HUDEP-2 (cell line): ENCODE measurements around the gene GRIA3.
A peak's percentile ranks its signal among the peaks of the same experiment; 100 is the strongest.
"Not testable (repeated sequence)": the region's sequence is repeated elsewhere in the genome, so short reads cannot be mapped to it uniquely, and the experiment has no call there.

ENCODE experiments used
- DNase-seq, 76 experiments: peaks; one replicate each; lab custom pipeline; 2025; ENCODE audit not compliant: unreplicated experiment in 76 of 76; lab: John Stamatoyannopoulos, UW

GRIA3 gene

DNA sequence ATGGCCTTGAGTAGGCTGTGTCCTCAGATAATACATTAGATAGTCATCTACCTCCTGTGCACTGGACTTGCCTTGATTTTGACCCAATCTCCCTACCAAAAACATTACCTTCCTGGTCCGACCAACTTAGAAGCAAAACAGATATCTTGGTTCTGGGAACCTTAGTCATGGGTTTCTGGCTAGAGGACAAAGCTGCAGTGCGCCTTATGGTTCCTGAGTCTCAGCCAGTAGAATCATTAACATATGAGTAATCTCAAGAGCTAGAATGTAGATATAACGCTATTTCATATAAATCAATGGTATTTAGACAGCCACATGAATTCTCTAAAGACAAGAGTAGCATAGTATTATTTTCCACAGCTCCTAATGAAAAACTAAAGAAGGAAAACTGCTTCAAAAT, 83.1 kb downstream of the GRIA3 start:
- no peak for DNase-seq

DNA sequence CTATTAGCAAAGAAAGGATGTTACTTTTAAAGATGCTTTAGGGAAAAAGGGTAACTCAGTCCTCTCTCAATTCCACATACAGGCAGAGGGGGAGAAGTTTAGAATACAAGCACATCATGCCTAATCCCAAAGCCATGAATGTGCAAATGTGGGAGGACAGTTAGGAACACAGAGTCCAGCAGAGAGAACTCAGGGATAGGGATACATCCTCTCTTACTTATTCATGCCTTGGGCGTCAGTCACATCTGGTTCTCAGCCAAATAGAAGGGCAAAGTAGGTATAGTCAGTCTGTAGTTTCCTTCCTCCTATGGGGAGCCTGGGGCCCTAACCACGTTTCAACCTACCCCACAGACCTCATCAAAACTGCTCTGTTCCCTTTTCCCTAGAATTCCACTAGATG, 87.8 kb downstream of the GRIA3 start:
- DNase-seq = no peak

DNA sequence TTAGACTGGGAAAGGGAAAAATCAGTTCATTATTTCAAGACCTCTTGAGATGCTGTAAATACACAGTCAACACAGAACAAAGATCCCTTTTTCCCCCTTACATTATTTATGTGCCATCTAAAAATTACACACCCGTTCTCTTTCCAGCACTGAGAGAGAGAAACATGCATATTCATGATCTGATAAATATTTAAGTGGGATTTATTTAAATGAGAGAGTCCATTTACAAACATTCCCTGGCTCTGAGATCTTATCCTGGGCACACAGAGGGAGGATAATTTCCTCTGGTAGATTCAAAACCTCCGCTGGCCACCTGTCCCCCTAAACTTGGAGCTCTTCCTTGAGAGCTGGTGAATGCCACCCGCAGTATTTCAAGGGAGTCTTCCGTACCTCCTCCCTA, 88.6 kb downstream of the GRIA3 start:
- DNase-seq = no peak

DNA sequence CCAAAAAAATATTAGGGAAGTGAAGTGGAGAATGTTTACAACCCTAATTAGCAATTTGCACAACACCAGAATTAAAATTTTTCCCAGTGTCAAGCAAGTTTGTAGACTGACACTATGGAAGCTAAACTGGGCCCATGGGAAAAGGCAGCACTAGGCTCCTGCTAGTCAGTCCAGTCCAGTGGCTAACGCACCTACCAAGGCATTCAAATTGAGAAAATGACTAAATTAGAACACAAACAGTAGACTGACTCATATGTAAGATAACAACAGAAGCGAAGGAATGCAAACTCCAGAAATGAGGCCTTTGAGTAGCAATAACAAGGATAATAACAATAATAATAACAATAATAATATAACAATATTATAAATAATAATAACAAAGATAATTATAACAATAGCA, 90.7 kb downstream of the GRIA3 start:
- no peak for DNase-seq

DNA sequence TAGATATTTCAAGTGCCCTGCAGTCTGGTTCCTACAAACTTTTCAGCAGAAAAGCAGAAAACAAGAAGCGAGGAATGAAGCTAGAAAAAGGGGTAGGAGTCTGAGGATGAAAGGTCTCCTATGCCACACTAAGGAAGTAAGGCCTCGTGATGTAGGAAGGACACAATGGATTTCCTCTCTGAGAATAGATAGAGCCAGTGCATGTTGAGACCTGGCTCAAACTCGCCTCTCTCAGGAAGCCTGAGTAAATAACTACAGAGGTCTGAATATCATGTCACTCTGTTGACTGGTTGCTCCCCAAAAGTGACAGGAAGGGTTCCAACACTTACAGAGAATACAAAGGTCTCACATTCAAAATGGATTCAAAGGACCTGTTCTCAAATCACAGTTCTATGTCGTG, 93.3 kb downstream of the GRIA3 start:
- no peak for DNase-seq

DNA sequence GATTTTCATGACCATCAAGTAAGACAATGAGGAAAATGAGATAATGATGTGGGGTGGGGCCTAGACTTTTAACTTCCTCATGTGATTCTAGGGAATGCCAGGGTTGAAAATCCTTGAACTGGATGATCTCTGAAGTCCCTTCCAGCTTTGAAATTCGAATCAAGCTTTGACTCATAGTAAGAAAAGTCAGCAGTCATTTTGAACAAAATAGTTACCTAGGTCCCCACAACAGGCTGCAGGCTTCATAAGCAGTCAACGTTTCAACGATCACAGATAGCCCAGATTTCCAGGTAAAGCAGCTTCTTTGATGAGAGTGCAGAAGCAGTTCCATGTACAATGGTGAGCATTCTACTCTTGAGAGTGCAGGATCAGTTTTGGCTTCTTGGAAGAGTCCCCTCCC, 93.7 kb downstream of the GRIA3 start:
- peak in 1 of 76 experiments; percentile 0 for DNase-seq

DNA sequence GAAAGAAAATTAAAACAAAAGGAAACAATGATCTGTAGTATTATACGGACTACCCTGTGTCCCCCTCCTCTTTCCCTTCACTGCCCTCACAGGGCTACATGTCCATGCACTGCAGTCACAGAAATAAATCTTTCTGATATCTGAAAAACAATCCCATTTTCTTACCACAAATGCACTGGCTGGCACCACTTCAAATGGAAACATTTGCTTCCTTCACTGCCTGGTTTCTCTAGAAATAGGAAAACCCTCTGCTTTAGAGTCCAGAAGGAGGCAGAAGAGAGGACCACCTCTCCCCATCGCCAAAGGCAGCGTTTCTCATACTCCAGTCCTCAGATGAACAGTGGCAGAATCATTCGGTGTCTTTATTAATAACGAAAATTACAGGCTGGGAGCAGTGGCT, 98.2 kb downstream of the GRIA3 start:
- DNase-seq = no peak

DNA sequence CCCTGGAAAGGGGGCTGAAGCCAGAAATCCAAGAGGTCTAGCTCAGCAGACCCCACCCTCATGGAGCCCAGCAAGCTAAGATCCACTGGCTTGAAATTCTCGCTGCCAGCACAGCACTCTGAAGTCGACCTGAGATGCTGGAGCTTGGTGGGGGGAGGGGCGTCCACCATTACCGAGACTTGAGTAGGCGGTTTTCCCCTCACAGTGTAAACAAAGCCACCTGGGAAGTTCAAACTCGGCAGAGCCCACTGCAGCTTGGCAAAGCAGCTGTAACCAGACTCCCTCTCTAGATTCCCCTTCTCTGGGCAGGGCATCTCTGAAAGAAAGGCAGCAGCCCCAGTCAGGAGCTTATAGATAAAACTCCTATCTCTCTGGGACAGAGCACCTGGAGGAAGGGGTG, 99.3 kb downstream of the GRIA3 start:
- not testable (repeated sequence) for DNase-seq

DNA sequence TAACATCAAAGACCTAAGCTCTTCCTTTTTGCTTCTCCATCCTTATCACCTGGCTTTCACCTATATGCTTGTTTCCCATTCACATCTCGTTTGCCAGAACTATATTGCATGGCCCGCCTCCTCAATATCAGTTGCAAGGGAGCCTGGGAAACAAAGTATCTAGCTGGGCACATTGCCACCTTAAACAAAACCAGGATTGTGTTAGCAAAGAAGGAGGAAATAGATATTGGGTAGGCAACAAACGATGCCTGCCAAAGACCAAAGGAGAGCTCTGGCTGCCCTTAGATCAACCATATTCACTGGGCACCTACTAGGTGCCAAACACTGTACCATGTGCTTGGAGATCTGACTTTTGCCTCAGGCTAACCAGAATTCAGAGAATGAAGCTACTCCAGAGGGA, 107.5 kb downstream of the GRIA3 start:
- DNase-seq = no peak

DNA sequence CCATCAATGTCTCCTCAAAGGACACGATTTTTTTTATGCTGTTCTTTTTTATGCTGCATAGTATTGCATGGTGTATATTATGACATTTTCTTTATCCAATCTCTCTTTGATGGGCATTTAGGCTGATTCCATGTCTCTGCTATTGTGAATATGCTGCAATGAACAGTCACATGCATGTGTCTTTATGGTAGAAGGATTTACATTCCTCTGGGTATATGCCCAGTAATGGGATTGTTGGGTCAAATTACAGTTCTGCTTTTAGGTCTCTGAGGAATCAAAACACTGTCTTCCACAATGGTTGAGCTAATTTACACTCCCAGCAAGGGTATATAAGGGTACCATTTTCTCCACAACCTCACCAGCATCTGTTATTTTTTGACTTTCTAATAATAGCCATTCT, 113.9 kb downstream of the GRIA3 start:
- no peak for DNase-seq

DNA sequence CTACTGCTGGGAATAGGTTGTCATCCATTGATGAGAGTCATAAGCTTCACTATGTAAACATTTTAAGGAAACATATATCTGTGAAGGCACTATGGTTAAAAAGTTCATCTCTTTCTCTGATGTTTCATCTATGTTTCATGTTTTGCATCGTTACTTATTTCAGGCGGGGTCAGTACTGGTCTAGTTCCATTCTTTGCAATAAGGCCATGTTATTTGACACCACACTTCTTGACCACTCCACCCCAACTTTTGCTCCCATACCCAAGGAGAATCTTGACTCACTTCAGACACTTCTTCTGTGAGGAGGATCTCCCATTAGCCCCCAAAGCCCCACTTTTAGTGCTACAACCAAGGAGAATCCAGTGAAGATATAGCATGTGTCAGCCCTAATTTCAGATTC, 119.4 kb downstream of the GRIA3 start:
- no peak for DNase-seq

DNA sequence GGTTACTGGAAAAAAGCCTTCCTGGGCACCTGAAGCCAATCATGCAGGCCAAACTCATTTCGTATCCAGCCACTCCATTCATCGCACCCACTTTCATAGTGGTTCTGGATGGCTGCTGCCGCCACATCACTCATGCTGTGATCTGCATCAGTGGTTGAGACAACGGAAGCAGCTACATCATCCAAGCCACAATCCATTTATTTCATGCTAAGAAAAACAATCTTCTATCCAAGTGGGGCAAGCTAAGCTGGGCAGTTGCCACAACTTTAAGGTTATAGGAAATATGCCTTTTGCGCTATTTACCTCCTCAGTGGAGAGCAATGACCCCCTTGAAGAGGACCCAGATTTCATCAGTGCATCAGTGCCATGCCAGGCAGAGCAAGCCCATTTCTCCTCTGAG, 124.6 kb downstream of the GRIA3 start:
- no peak for DNase-seq

DNA sequence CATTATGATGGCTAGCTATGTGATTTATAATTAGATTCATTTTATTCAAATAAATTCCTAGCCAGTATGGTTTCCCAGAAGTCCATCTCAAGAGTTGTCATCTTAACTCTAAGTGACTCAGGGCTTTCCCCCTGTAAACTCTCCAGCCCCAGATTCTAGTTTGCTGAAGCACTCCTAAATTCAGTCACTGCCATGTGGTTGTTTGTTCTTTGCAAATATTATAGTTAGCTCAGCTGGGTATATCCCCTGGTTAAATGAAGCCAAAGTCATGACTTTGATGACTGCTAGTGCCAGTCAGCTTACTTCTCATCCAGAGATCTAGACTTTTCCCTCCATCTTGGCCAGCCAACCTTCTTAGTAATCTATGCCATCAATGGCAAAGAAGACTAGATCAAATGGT, 126.0 kb downstream of the GRIA3 start:
- DNase-seq = no peak

DNA sequence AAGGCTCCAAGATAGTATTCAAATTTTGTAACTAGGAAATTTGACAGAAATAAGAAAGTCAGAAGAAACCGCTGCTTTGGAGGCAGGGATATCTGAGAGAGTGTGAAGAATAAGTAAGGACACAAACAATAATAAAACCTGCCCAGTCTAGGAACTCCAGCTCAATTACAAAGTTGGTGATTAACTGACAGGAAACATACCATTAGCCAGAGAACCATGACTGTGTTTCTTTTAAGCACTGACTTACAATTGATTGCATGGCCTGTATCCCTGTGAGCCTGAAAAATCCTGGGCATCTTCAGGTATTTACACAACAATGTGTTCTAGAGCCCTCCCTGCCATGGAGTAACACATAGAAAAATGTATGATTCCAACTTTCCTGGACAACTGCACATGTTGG, 127.4 kb downstream of the GRIA3 start:
- DNase-seq = no peak

DNA sequence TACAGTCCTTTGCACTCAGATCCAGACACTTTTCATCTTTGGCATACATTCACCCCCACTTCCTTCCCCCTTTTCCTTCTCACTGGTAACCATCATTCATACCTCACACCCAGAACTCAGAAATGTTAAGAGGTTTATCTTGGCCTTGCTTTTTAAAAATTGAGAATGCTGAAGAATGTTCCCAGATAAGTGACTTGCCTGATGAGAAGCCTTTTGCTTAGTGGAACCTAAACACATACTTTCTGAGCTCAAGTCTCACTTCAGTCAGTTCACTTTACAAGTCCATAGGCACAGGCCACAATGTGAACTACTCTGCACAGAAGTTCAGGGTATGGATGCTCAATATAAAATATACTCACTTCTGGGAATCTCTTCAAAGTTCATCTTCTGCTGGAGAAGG, 129.4 kb downstream of the GRIA3 start:
- no peak for DNase-seq

DNA sequence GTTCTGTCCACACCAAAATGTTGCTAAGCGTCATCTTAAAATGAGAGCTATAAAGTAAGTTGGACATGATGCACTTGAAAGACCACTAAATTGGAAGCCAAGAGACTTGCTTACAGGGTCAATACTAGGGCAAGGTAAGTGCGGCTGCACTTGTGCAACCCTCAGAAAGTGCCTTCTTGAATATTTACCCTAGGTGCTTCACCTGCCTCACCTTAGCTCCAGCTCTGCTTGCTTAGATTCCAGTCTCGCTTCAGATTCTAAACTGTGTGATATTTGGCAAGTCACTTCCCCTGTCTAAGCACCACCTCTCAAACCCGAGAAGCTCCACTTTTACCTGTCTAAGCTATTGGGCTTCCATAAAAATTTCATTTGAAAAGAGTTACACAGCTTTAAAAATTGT, 136.5 kb downstream of the GRIA3 start:
- DNase-seq = no peak

DNA sequence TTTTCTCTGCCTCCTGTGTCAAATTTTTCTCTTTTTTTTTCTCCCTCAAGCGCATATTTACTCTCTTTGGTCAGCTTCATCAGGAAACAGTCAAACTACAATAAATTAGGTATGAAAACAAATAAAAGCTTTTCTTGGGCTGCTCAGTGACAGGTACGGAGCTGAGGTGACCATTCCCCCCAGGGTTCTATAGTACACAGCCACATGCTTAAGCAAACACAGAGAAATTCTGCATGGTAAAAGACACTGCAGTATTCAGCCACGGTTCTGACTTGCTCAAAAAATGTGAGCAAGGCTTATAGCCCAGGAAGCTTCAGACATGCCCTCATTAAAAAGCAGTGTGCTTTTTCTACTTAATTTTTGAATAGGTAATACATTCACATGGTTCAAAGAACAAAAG, 138.5 kb downstream of the GRIA3 start:
- no peak for DNase-seq

DNA sequence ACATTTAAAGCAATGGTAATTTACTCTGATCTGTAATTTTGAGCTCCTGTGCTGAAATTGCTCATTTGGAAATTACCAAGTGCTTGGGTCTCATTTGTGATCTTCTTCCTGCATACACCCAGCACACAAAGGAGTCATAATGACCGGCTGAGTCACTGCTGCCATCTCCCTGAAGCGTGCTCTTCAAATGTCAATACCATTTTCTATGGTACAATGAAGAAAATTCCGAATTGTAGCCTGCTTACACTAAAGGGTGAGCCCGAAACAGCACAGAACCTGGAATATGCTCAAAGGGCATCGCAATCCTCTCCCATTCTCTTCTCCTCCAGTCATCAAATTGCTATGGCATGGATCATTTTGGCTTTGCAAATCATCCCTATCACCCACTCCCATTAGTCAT, 140.5 kb downstream of the GRIA3 start:
- DNase-seq = no peak

DNA sequence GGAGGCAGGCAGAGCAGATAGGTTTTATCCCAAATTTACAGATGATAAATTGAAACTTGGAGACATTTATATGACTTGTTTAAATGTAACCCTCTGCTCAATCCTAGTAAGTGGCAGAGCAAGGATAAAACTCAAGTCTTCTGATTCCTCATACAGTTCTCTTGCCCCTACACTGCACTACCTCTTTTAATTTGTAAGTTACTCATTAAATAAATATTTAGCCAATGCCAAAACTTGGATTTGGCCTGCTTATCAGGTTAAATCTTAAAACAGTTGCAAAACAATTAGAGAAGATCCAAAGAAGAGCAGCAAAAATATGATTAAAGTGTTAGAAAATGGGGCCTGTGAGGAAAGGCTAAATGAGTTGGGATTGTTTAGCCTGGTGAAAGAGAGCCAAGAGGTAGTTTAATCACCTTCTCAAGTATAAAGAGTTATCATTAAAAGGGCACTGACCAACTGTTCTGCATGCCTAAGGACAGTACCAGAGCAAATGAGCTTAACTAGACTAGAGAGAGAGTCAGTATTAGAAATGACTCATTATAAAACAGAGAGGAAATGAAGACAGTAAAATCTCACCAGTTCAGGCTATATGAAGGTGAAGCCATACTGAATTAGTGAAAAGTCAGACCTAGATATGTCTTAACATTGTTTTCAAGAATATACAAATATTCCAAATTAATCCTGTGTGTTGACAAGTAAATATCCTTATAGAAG, 146.3 kb downstream of the GRIA3 start:
- DNase-seq = no peak

DNA sequence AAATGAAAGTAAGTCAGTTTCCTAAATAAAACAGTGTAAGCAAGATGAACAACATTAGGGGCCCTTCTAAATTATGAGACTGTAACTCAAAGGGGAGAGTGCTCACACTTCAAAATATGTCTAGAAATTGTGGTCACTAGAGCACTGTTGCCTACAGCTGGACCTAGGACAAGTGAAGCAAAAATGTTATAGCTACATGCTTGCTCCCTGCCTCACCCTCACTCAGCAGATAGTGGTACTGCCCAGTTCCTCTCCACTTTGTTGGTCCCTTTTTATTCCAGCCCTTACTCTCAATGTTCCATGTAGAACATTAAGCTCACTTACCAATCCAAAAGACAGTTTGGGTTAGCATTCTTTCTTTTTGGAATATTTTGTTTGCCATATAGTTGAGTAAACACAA, 147.3 kb downstream of the GRIA3 start:
- DNase-seq = no peak

DNA sequence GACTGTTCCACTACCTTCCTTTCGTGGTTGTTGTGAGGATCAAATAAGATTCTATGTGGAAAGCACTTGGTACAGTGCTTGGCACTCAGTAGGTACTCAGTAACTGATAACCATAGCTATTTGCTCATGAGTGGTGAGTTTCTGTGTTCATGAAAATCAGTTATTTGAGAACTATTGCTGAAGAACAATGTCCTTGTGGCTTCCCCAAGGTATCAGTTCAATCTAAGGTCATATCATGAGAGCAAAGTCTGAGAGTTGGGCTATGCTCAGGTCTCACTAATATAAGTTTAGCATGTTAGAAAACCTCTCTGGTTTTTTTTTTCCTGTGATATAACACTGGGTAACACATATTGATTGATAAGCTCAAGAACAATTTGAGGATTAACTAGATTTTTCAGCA, 147.8 kb downstream of the GRIA3 start:
- no peak for DNase-seq

DNA sequence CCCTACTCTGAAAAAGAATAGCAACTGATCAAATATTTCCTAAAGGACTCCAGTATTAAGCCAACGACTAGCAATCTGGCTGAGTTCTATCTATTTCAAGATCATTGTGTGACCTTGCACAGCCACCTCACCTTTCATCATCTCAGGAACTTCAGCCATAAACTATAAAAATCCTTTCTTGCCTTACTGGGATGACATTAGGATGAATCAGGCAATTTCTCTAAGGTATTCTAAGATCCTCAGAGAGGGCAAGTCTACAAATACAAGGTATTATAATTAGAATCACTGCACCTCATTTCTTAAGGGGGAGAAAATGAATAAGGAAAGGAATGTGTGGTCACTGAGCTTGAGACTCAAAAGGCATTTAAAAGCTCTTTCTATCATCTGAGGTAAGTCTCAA, 152.6 kb downstream of the GRIA3 start:
- no peak for DNase-seq

DNA sequence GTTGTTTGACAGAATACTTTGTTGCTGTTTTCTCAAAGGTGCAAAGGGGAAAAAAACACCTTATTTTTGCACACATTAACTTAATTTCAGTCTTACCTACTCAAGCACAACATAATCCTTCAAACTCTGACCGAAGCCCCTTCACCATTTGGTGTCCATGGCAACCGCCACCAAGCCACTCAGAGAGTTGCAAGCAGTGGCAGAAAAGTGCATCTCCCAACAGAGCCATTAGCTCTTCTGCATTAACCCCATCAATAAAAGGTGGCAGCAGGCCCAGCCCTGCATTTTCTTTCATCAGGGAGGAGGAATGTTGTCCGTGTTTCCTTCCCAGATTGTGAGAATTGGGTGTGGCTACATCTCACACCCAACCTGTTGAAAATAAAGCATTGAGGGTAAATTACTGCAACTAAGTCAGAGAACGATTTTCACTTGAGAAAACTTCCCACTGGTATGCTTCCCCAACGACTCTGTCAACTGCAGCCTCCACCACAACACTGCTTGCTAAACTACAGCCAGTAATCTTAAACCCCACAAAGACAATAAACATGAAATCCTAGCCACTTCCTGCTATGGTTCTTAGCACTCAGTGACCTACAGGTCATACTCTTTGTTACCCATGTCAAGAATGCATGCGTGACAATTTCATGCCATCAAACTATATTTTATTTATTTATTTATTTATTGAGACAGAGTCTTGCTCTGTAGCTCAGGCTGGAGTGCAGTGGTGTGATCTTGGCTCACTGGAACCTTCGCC, 154.0 kb downstream of the GRIA3 start:
- DNase-seq = no peak
